ENCODE measurements around the gene PNKD. TPM values are rescaled to one million over a fixed set of nuclear protein-coding genes. Genes with fewer than 3 reads are reported as not detected.

Gene PNKD
- total RNA-seq, 4 donors from 2014 or later: 63.9 to 690 (median 70.4) TPM

- Histone ChIP-seq H3K27me3 (no peaks in the 10 kb centered on the region), H3K9me3 (no peaks in the 10 kb centered on the region), H3K36me3 (no peaks in the 10 kb centered on the region), H3K4me1 (peaks cover 0 to 32% (median 5%) of the 10 kb centered on the region in 4 donors), H3K27ac (no peak overlapping the region), H3K4me3 (no peak overlapping the region)
- no peak for DNase-seq
- TF ChIP-seq POLR2A (IDR thresholded peaks at IDR 0.05): no peak
Measured at GRCh38 chr2:218326315-218326714, 56.0 kb downstream of the PNKD start.

- Histone ChIP-seq H3K9me3 (no peaks in the 10 kb centered on the region), H3K36me3 (no peaks in the 10 kb centered on the region), H3K4me1 (peaks cover 0 to 24% (median 5%) of the 10 kb centered on the region in 4 donors), H3K4me3 (no peak overlapping the region), H3K27ac (peak overlapping the region in 1 of 4 donors; percentile 38), H3K27me3 (no peaks in the 10 kb centered on the region)
- TF ChIP-seq CTCF (IDR thresholded peaks at IDR 0.05) (no peak), POLR2A (IDR thresholded peaks at IDR 0.05) (no peak)
- DNase-seq: no peak
Measured at GRCh38 chr2:218327451-218328210, 57.3 kb downstream of the PNKD start.

GRCh38 chr2:218328294-218328693 is 58.0 kb downstream of the PNKD start:
- no peak for TF ChIP-seq POLR2A (IDR thresholded peaks at IDR 0.05)
- no peak for TF ChIP-seq CTCF (IDR thresholded peaks at IDR 0.05)

GRCh38 chr2:218329027-218329825 is 58.9 kb downstream of the PNKD start:
- H3K4me1 ChIP-seq: peaks cover 0 to 16% (median 0%) of the 10 kb centered on the region in 4 donors
- no peaks in the 10 kb centered on the region for H3K27me3 ChIP-seq

More at GRCh38 chr2:218328294-218328693, 58.0 kb downstream of the PNKD start:
- Histone ChIP-seq H3K4me3 (no peak overlapping the region), H3K4me1 (peaks cover 0 to 24% (median 5%) of the 10 kb centered on the region in 4 donors), H3K36me3 (no peaks in the 10 kb centered on the region), H3K9me3 (no peaks in the 10 kb centered on the region), H3K27me3 (no peaks in the 10 kb centered on the region), H3K27ac (peak overlapping the region in 1 of 4 donors; percentile 38)
- no peak for DNase-seq

GRCh38 chr2:218329826-218330593 is 59.7 kb downstream of the PNKD start:
- H3K27ac ChIP-seq: peak overlapping the region in 3 of 4 donors; percentile 16 to 46 (median 31)

More at GRCh38 chr2:218329027-218329825, 58.9 kb downstream of the PNKD start:
- TF ChIP-seq CTCF (IDR thresholded peaks at IDR 0.05): no peak
- TF ChIP-seq POLR2A (IDR thresholded peaks at IDR 0.05): no peak
- H3K9me3 ChIP-seq: no peaks in the 10 kb centered on the region
- H3K27ac ChIP-seq: peak overlapping the region in 3 of 4 donors; percentile 16 to 46 (median 31)
- no peak for DNase-seq
- H3K36me3 ChIP-seq: no peaks in the 10 kb centered on the region
- H3K4me3 ChIP-seq: peak overlapping the region in 1 of 4 donors; percentile 3

More at GRCh38 chr2:218329826-218330593, 59.7 kb downstream of the PNKD start:
- H3K9me3 ChIP-seq: no peaks in the 10 kb centered on the region
- no peaks in the 10 kb centered on the region for H3K27me3 ChIP-seq
- no peak for TF ChIP-seq POLR2A (IDR thresholded peaks at IDR 0.05)
- no peak for TF ChIP-seq CTCF (IDR thresholded peaks at IDR 0.05)
- DNase-seq: no peak
- H3K4me1 ChIP-seq: peaks cover 0 to 11% (median 0%) of the 10 kb centered on the region in 4 donors
- H3K4me3 ChIP-seq: peak overlapping the region in 1 of 4 donors; percentile 3
- H3K36me3 ChIP-seq: no peaks in the 10 kb centered on the region

Measured in Peyer's patch (tissue), 4 donors.